Mammary epithelial cell (primary cell): ENCODE results near the gene PATJ.

Experiments used
- CTCF ChIP-seq, 2 donors: IDR thresholded peaks in 1 of 2; conservative IDR thresholded peaks in 1 of 2; 2 replicates each; pipeline ENCODE4 v1.5.1; 2011 to 2012; ENCODE audit warnings: inconsistent platforms in 2 of 2, low read length in 2 of 2, mild to moderate bottlenecking in 2 of 2, control low read depth in 1 of 2, low read depth in 1 of 2; ENCODE audit not compliant: insufficient read depth in 1 of 2; ENCODE audit errors: extremely low read depth in 1 of 2
- EZH2 ChIP-seq: IDR thresholded peaks from 2 replicates; pipeline ENCODE4 v1.6.1; 2012; ENCODE audit warnings: low read length, inconsistent platforms, borderline replicate concordance

GRCh38 chr1:61757950-61758349, 15.7 kb downstream of the PATJ start:
- TF ChIP-seq CTCF (conservative IDR thresholded peaks at IDR 0.05 in 1 of 2, IDR thresholded peaks at IDR 0.05 in 1 of 2; ENCODE audit: extremely low read depth in 1 of 2, insufficient read depth in 1 of 2, low read depth in 1 of 2, low read length in 2 of 2) = no peak
- no peak for TF ChIP-seq EZH2
